Fibroblast of mammary gland (primary cell): Measurements from ENCODE around the gene SH3RF3.

ENCODE experiments used
- DNase-seq: peaks from one replicate; pipeline ENCODE4 v3.0.0-alpha.2; 2010; ENCODE audit warnings: low read depth
- H3K4me3 ChIP-seq: 2 replicates; pipeline ENCODE4 v1.5.1; 2011; ENCODE audit warnings: low read depth, mild to moderate bottlenecking, low read length, moderate library complexity; ENCODE audit not compliant: control insufficient read depth
- TF ChIP-seq, protein P1 (sequence below): conservative IDR thresholded peaks from 2 replicates; pipeline ENCODE4 v1.5.1; 2011; ENCODE audit warnings: low read depth, low read length, inconsistent platforms; ENCODE audit not compliant: control insufficient read depth, insufficient read depth

Gene SH3RF3

DNA sequence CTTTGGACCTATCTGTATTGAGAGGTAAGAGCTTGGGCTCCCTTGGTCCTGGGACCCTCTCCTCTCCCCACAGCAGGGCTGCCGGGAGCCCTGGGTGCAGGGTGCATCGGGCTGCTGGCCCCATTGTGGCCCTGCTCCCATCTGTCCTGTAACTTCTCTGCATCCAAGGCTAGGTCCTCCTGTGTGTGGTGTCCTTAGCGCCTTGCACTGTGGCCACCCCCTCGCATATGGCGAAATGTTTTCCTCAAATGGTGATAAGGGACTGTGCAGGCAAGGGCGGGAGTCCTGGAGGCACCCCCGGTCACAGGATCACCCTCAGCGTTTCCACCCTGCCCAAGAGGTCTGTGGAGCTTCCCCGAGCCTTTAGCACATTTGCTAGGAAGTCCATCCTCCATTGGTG lies 208.2 kb downstream of the SH3RF3 start:
- no peak overlapping the region for H3K4me3 ChIP-seq
- TF ChIP-seq, protein P1, sequence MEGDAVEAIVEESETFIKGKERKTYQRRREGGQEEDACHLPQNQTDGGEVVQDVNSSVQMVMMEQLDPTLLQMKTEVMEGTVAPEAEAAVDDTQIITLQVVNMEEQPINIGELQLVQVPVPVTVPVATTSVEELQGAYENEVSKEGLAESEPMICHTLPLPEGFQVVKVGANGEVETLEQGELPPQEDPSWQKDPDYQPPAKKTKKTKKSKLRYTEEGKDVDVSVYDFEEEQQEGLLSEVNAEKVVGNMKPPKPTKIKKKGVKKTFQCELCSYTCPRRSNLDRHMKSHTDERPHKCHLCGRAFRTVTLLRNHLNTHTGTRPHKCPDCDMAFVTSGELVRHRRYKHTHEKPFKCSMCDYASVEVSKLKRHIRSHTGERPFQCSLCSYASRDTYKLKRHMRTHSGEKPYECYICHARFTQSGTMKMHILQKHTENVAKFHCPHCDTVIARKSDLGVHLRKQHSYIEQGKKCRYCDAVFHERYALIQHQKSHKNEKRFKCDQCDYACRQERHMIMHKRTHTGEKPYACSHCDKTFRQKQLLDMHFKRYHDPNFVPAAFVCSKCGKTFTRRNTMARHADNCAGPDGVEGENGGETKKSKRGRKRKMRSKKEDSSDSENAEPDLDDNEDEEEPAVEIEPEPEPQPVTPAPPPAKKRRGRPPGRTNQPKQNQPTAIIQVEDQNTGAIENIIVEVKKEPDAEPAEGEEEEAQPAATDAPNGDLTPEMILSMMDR, result no peak
- no peak for DNase-seq

GRCh38 chr2:109339519-109339966 lies 210.5 kb downstream of the SH3RF3 start:
- TF ChIP-seq, protein P1, result no peak
- peak; percentile 91 for DNase-seq
- no peak overlapping the region for H3K4me3 ChIP-seq

- DNase-seq, result no peak
- TF ChIP-seq, protein P1, result no peak
- H3K4me3 ChIP-seq, result no peak overlapping the region
Measured at GRCh38 chr2:109340381-109340780, 211.4 kb downstream of the SH3RF3 start.

DNA sequence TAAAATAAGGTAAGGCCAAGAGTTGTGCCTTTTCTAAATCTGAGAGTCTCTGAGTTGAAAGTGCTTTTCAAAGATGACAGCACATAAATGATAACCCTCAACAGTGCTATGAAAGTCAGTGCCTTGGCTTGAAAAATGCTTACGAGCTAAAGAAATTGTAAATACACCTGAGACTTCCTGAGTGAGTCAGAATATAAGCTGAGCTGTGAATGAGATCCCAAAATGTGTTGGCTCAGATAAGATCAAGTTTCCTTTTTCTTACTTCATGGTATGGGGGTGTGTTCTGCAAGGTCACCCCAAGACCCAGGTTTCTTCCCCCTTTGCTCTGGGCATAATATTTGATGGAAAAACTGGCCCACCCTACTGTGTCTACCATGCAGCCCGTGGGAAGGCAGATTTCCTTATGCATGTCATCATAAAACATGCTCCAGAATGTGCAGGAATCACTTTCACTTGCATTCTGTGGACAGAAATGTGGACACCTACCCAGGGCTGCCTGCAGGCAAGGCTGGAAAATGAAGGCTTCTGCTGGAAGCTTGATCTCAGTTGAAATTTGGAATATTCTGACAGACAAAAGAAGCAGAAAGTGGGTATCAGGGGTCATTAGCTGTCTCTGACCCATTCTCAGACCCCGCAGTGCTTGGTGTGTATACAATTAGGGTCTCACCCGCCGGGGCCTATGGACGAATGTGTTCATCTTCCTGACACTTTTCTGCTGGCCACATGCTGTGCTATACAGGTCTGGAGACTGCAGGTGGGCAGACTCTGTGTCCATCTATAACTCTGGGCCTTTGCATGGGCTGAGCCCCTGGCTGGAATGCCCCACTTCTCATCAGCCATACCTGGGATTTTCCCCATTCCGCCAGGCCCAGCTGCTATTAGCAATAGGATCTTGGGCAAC lies 212.6 kb downstream of the SH3RF3 start:
- H3K4me3 ChIP-seq, result no peak overlapping the region
- TF ChIP-seq, protein P1, result no peak
- no peak for DNase-seq

- no peak overlapping the region for H3K4me3 ChIP-seq
- TF ChIP-seq, protein P1, result no peak
- no peak for DNase-seq
Measured at GRCh38 chr2:109342256-109342850, 213.3 kb downstream of the SH3RF3 start.

DNA sequence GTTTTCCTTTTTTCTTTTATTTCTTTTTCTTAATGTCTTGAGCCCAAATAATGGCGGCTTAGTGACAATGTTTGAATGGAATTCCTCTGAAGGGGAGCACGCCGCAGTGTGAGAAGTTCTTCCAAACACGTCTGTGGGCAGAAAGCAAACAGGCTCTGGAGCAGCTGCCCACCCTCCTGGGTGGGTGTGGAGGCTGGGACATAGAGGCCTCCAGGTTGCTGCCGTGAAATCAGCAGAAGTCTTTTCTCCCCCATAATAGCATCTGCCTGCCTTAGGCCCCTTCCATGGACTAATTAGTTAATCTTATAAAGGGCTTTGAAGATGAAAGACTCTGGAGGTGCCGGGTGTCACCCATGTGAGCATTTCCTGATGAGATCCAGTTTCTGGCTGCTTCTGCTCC lies 213.9 kb downstream of the SH3RF3 start:
- TF ChIP-seq, protein P1, result no peak
- no peak for DNase-seq
- H3K4me3 ChIP-seq, result no peak overlapping the region
